HCEC 1CT (cell line): Measurements from ENCODE around the gene DDHD1.
"Not testable (repeated sequence)": the region's sequence is repeated elsewhere in the genome, so short reads cannot be mapped to it uniquely, and the experiment has no call there.

Source experiments
- DNase-seq: peaks from one replicate; pipeline ENCODE4 v3.0.0-alpha.2; 2017

The DDHD1 gene

DNA sequence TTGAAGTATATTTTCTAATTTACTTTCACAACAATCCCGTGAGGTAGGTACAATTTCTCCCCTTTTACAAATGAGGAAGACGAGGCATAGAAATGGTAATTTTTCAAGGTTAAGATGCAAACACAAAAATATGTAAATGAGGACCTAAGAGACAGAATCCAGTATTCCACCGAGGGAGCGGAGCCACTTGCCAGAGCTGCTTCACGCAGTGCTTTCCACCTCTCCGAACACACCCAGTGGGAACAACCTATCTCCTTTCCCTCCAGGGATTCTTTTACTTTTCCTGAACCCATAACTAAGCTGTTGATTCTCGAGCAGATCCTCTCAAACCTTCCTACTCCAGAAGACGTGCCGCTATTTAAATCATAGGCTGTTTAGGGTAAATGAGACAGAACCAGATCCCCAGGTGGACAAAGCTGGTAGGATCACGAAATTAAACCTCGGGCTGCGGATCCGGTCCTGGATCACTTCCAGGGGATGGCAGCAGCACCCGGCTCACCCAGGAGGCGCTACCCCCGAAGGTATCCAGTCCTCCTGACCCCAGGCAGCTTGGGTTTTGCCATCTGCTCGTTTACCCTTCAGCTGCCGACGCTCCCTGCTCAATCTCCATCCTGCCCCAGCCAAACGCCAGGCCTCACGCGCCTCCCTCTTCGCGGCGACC lies 1.5 kb downstream of the DDHD1 start:
- DNase-seq = peak; percentile 47

GRCh38 chr14:53149668-53150316 lies 3.3 kb downstream of the DDHD1 start:
- no peak for DNase-seq

- DNase-seq = peak; percentile 8
Observed at GRCh38 chr14:53148671-53149070, 4.5 kb downstream of the DDHD1 start.

GRCh38 chr14:53147893-53148292 lies 5.2 kb downstream of the DDHD1 start:
- no peak for DNase-seq

DNA sequence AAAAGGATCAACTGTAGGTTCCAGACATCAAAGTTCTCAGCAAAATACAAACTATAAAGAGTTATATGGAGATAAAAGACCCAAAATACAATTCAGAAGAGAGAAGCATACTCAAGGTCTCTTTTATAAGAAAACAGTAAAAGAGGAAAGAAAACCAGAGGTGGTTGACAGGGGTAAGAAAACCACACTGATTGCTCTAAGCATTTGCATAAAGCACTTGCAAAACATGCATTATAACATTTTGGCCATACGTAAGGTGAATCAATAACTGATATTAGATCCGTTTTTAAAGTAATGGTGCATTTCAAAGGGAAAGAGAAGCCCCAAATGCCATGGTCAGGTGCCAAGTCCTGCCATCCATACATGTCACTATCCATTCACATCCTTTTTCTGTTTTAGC lies 5.9 kb downstream of the DDHD1 start:
- no peak for DNase-seq

GRCh38 chr14:53146739-53147138 lies 6.4 kb downstream of the DDHD1 start:
- peak; percentile 50 for DNase-seq

GRCh38 chr14:53144244-53144643 lies 8.9 kb downstream of the DDHD1 start:
- DNase-seq = no peak

- no peak for DNase-seq
Observed at GRCh38 chr14:53140585-53140984, 12.5 kb downstream of the DDHD1 start.

GRCh38 chr14:53137568-53138203 lies 15.4 kb downstream of the DDHD1 start:
- no peak for DNase-seq

DNA sequence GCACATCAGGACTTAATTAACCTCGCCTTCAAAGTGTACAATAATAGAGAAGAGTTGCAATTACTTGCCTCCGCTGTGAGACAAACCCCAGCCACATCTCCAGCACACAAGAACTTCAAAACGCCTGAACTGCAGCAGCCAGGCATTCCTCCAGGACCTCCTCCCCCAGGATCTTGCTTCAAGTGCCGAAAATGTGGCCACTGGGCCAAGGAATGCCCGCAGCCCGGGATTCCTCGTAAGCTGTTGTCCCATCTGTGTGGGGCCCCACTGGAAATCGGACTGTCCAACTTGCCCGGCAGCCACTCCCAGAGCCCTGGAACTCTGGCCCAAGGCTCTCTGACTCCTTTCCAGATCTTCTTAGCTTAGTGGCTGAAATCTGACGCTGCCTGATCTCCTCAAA lies 22.6 kb downstream of the DDHD1 start:
- not testable (repeated sequence) for DNase-seq

- no peak for DNase-seq
Observed at GRCh38 chr14:53128303-53129028, 24.7 kb downstream of the DDHD1 start.

DNA sequence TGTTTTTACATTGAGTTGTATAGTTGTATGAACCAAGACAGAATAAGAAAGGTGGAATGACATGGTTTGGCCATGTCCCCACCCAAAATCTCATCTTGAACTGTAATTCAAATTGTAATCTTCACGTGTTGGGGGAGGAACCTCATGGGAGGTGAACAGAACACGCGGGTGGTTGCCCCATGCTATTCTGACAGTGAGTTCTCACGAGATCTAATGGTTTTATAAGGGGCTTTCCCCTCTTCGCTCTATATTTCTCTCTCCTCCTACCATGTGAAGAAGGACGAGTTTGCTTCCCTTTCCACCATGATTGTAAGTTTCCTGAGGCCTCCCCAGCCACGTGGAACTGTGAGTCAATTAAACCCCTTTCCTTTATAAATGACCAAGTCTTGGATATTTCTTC lies 25.3 kb downstream of the DDHD1 start:
- DNase-seq = no peak

DNA sequence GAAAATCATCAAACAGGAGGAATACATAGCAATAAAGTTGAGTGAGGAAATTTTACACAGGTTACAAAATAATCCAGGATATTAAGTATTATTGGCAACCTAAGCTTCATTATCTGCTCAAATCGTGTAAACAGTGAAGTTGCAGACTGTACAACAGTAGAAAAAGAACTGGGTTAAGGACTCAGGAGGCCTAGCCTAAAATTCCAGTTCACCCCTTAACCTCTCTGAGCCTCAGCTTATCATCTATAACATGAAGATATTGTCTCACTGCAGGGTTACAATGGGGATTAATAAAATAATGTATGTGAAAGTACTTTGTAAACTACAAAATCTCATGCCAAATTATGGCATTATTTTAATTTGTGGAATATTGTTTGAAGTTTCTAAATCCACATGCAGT lies 26.0 kb downstream of the DDHD1 start:
- DNase-seq = no peak

GRCh38 chr14:53126731-53127130 lies 26.4 kb downstream of the DDHD1 start:
- peak; percentile 23 for DNase-seq

- DNase-seq = no peak
Observed at GRCh38 chr14:53124786-53125185, 28.3 kb downstream of the DDHD1 start.

DNA sequence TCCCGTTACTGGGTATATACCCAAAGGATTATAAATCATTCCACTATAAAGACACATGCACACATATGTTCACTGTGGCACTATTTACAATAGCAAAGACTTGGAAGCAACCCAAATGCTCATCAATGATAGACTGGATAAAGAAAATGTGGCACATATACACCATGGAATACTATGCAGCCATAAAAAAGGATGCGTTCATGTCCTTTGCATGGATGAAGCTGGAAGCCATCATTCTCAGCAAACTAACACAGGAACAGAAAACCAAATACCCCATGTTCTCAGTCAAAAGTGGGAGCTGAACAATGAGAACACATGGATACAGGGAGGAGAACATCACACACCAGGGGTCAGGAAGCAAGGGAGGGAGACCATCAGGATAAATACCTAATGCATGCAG lies 31.7 kb downstream of the DDHD1 start:
- DNase-seq = not testable (repeated sequence)

DNA sequence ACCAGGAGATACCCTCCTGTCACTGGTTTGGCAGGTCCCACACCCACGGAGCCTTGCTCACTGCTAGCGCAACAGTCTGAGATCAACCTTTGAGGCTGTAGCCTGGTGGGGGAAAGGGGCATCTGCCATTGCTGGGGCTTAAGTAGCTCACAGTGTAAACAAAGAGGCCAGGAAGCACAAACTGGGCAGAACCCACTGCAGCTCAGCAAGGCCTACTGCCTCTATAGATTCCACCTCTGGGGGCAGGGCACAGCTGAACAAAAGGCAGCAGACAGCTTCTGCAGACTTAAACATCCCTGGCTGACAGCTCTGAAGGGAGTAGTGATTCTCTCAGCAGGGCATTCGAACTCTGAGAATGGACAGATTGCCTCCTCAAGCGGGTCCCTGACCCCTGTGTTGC lies 35.6 kb downstream of the DDHD1 start:
- DNase-seq = not testable (repeated sequence)

- no peak for DNase-seq
Observed at GRCh38 chr14:53113989-53114388, 39.1 kb downstream of the DDHD1 start.

GRCh38 chr14:53110096-53110495 lies 43.0 kb downstream of the DDHD1 start:
- no peak for DNase-seq

DNA sequence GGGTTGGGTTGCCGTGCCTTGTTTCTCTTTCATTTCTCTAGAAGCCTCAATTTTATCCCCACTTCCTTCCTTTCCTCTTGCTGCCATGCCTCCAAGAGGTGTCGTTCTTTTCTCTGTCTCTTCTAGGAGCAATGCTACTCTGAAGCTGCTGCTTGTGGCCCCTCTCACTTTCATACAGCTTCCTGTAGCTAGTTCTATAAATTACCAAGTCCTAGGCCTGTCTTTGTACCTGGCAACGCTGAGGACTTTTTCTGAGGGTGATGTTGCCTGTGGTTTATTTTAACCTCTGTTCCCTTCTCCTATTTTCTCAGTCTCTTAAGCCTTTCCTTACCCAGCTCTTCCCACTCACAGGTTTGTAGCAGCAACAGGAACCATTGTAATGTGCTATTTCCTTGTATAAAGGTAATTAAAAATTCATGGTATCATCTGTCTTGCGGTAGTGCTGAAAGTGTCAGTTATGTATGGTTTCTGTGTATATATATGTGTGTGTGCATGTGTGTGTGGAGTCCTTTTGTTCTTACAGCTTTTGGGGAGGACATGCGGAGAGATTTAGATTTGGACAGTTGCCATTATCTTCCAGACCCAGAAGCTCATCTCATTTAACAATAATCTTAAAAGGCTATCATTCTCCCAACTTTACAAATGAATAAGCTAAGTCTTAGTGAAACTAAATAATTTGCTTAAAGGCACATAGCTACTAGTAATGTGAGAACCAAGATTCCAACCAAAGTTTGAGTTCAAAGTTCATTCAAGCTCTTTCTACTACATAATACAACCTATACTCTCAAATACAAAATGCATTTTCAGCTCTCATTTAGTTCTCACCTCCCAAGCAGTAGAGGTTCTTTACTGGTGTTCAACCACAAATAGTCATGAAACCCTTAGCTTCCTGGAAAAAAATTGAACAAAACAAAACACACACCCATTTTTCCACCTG lies 43.8 kb downstream of the DDHD1 start:
- no peak for DNase-seq

- DNase-seq = no peak
Observed at GRCh38 chr14:53108292-53109104, 44.6 kb downstream of the DDHD1 start.

DNA sequence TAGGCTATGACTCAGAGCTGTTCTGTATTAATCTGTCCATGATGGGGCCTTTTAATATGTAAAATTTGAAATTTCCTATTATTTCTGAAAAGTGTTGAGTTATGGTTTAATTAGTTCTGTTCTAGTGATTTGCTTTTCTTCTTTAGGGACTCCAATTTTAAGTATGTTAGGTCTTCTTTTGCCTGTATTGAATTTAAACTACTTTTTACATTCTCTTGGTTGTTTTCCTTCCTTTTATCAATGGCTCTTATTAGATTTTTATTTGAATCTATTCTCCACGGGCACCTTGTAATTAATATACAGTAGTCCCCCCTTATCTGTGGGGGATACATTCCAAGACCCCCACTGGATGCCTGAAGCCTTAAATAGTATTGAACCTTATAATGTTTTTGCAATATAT lies 46.4 kb downstream of the DDHD1 start:
- no peak for DNase-seq
